ENCODE measurements around the gene LYPLAL1.

The LYPLAL1 gene

GRCh38 chr1:219226196-219226595, 52.5 kb downstream of the LYPLAL1 start:
- no peaks in the 10 kb centered on the region for H3K9me3 ChIP-seq
- TF ChIP-seq, protein P1, sequence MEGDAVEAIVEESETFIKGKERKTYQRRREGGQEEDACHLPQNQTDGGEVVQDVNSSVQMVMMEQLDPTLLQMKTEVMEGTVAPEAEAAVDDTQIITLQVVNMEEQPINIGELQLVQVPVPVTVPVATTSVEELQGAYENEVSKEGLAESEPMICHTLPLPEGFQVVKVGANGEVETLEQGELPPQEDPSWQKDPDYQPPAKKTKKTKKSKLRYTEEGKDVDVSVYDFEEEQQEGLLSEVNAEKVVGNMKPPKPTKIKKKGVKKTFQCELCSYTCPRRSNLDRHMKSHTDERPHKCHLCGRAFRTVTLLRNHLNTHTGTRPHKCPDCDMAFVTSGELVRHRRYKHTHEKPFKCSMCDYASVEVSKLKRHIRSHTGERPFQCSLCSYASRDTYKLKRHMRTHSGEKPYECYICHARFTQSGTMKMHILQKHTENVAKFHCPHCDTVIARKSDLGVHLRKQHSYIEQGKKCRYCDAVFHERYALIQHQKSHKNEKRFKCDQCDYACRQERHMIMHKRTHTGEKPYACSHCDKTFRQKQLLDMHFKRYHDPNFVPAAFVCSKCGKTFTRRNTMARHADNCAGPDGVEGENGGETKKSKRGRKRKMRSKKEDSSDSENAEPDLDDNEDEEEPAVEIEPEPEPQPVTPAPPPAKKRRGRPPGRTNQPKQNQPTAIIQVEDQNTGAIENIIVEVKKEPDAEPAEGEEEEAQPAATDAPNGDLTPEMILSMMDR (IDR thresholded peaks at IDR 0.05; ENCODE audit: low read depth, low read length), result no peak
- DNase-seq, result no peak
- no peaks in the 10 kb centered on the region for H3K27me3 ChIP-seq
- H3K4me3 ChIP-seq (ENCODE audit: low read depth, low read length), result no peak overlapping the region
- no peaks in the 10 kb centered on the region for H3K4me1 ChIP-seq
- no peaks in the 10 kb centered on the region for H3K36me3 ChIP-seq

- TF ChIP-seq, protein P1 (IDR thresholded peaks at IDR 0.05; ENCODE audit: low read depth, low read length), result no peak
- Histone ChIP-seq H3K27me3 (no peaks in the 10 kb centered on the region), H3K9me3 (no peaks in the 10 kb centered on the region), H3K4me3 (ENCODE audit: low read depth, low read length) (no peak overlapping the region), H3K4me1 (no peaks in the 10 kb centered on the region), H3K36me3 (no peaks in the 10 kb centered on the region)
- no peak for DNase-seq
These were observed 53.8 kb downstream of the LYPLAL1 start for GRCh38 chr1:219227360-219228057.

- Histone ChIP-seq H3K36me3 (no peaks in the 10 kb centered on the region), H3K4me3 (ENCODE audit: low read depth, low read length) (no peak overlapping the region), H3K4me1 (no peaks in the 10 kb centered on the region), H3K9me3 (no peaks in the 10 kb centered on the region), H3K27me3 (no peaks in the 10 kb centered on the region)
- TF ChIP-seq, protein P1 (IDR thresholded peaks at IDR 0.05; ENCODE audit: low read depth, low read length), result no peak
- no peak for DNase-seq
These were observed 54.4 kb downstream of the LYPLAL1 start for GRCh38 chr1:219228058-219228419.

GRCh38 chr1:219232890-219233289, 59.2 kb downstream of the LYPLAL1 start:
- Histone ChIP-seq H3K9me3 (no peaks in the 10 kb centered on the region), H3K36me3 (no peaks in the 10 kb centered on the region), H3K4me1 (no peaks in the 10 kb centered on the region), H3K27me3 (no peaks in the 10 kb centered on the region), H3K4me3 (ENCODE audit: low read depth, low read length) (no peak overlapping the region)
- DNase-seq, result no peak
- TF ChIP-seq, protein P1 (IDR thresholded peaks at IDR 0.05; ENCODE audit: low read depth, low read length), result no peak

DNA sequence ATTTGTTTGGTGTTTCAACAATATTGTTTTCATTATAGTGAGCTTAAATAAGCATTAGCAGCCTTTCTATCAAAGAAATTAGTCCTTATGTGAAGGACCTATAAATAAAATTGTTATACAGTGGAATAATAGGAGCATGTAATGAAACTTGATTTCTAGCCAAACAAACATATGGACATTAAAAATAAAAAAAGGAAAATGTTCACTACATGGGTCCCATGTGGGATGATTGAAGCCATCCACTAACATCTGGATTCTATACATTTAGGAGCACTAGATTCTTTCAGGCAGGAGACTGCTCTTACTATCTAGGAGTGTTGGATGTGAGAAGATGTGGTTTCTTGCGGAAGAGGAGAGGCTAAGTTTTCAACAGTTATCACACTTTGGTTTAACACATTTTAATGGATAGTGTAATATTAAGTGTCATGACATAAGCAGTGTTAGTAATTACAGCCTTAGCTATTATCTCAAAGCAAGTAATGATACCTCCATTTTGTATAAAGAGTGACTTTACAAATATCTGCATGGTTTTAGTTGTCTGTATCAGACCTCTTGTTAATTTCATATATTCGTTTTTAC, 62.3 kb downstream of the LYPLAL1 start:
- TF ChIP-seq, protein P1 (IDR thresholded peaks at IDR 0.05; ENCODE audit: low read depth, low read length), result no peak
- no peaks in the 10 kb centered on the region for H3K36me3 ChIP-seq
- no peaks in the 10 kb centered on the region for H3K27me3 ChIP-seq
- DNase-seq, result no peak
- no peaks in the 10 kb centered on the region for H3K9me3 ChIP-seq
- H3K4me3 ChIP-seq (ENCODE audit: low read depth, low read length), result no peak overlapping the region
- H3K4me1 ChIP-seq, result no peaks in the 10 kb centered on the region

GRCh38 chr1:219236933-219237610, 63.4 kb downstream of the LYPLAL1 start:
- H3K9me3 ChIP-seq, result no peaks in the 10 kb centered on the region
- H3K4me1 ChIP-seq, result no peaks in the 10 kb centered on the region
- H3K27me3 ChIP-seq, result no peaks in the 10 kb centered on the region
- TF ChIP-seq, protein P1 (IDR thresholded peaks at IDR 0.05; ENCODE audit: low read depth, low read length), result no peak
- DNase-seq, result no peak
- H3K36me3 ChIP-seq, result no peaks in the 10 kb centered on the region
- no peak overlapping the region for H3K4me3 ChIP-seq (ENCODE audit: low read depth, low read length)
